Suprapubic skin (tissue), 4 donors: ENCODE data around the gene IGFLR1.

Experiments
- EP300 ChIP-seq: sonication (generic); formaldehyde crosslinking; IDR thresholded peaks from one replicate; pipeline ENCODE4 v1.6.1; 2017; ENCODE audit warnings: antibody characterized with exemption
- POLR2A ChIP-seq, 2 donors: fragments of 450-650 bp; IDR thresholded peaks; one replicate each; pipeline ENCODE4 v1.6.1; 2017; ENCODE audit warnings: antibody characterized with exemption in 2 of 2, mild to moderate bottlenecking in 2 of 2, moderate library complexity in 2 of 2
- POLR2AphosphoS5 ChIP-seq, 3 donors: sonication (generic); formaldehyde crosslinking; IDR thresholded peaks; one replicate each; pipeline ENCODE4 v1.6.1; 2017; ENCODE audit warnings: antibody characterized with exemption in 3 of 3
- TF ChIP-seq, protein P1 (sequence below), 2 donors: fragments of 200-600 bp in 1 of 2; fragments of 450-650 bp in 1 of 2; sonication (generic) in 1 of 2; IDR thresholded peaks; one replicate each; pipeline ENCODE4 v1.5.1; 2016 to 2019; ENCODE audit warnings: antibody characterized with exemption in 2 of 2, mild to moderate bottlenecking in 1 of 2, moderate library complexity in 1 of 2

DNA sequence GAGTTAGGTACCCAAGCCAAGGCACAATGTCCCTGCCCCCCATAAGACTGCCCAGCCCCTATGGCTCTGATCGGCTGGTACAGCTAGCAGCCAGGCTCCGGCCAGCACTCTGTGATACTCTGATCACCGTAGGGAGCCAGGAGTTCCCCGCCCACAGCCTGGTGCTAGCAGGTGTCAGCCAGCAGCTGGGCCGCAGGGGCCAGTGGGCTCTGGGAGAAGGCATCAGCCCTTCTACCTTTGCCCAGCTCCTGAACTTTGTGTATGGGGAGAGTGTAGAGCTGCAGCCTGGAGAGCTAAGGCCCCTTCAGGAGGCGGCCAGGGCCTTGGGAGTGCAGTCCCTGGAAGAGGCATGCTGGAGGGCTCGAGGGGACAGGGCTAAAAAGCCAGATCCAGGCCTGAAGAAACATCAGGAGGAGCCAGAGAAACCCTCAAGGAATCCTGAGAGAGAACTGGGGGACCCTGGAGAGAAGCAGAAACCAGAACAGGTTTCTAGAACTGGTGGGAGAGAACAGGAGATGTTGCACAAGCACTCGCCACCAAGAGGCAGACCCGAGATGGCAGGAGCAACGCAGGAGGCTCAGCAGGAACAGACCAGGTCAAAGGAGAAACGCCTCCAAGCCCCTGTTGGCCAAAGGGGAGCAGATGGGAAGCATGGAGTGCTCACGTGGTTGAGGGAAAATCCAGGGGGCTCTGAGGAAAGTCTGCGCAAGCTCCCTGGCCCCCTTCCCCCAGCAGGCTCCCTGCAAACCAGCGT, 27.5 kb downstream of the IGFLR1 start:
- TF ChIP-seq POLR2A (IDR thresholded peaks at IDR 0.05) (no peak), POLR2AphosphoS5 (IDR thresholded peaks at IDR 0.05) (no peak), EP300 (no peak)
- TF ChIP-seq, protein P1, sequence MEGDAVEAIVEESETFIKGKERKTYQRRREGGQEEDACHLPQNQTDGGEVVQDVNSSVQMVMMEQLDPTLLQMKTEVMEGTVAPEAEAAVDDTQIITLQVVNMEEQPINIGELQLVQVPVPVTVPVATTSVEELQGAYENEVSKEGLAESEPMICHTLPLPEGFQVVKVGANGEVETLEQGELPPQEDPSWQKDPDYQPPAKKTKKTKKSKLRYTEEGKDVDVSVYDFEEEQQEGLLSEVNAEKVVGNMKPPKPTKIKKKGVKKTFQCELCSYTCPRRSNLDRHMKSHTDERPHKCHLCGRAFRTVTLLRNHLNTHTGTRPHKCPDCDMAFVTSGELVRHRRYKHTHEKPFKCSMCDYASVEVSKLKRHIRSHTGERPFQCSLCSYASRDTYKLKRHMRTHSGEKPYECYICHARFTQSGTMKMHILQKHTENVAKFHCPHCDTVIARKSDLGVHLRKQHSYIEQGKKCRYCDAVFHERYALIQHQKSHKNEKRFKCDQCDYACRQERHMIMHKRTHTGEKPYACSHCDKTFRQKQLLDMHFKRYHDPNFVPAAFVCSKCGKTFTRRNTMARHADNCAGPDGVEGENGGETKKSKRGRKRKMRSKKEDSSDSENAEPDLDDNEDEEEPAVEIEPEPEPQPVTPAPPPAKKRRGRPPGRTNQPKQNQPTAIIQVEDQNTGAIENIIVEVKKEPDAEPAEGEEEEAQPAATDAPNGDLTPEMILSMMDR (IDR thresholded peaks at IDR 0.05) = no peak
